Measurements from ENCODE around the gene EHD1. TPM values are rescaled to one million over a fixed set of nuclear protein-coding genes. Genes with fewer than 3 reads are reported as not detected.
"Not testable (repeated sequence)": the region's sequence is repeated elsewhere in the genome, so short reads cannot be mapped to it uniquely, and the experiment has no call there.

The EHD1 gene
- total and polyA plus RNA-seq, 5 donors = 20.8 to 35.3 (median 28.0) TPM

DNA sequence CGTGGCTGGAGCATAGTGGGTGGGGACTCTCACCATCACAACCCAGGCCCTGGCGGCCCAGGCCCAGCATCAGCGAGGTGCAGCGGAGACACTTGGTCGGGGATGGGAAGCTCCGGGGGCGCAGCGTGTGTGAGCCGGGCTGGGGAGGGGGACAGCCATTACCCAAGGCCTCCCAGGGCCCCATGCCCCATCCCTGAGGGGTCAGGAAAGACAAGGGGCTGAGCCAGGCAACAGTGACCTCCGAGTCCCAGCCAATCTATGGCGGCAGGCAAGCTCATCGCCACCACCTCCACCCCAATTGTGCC, 45.3 kb downstream of the EHD1 start:
- ATAC-seq (no peak), DNase-seq (no peak)
- no peaks in the 10 kb centered on the region for H3K27me3 ChIP-seq (ENCODE audit: control insufficient read depth, insufficient read depth)
- no peaks in the 10 kb centered on the region for H3K9me3 ChIP-seq (ENCODE audit: control insufficient read depth, low read length)
- intact Hi-C loops (cut with DNase I) = no loop called here
- 93% methylated on average over 12 of the region's 12 CpGs for WGBS
- H3K4me3 ChIP-seq (ENCODE audit: low read length) = no peak overlapping the region
- H3K4me1 ChIP-seq (ENCODE audit: control insufficient read depth, insufficient read depth, low read length) = no peaks in the 10 kb centered on the region
- H3K27ac ChIP-seq (ENCODE audit: low read length) = no peak overlapping the region

DNA sequence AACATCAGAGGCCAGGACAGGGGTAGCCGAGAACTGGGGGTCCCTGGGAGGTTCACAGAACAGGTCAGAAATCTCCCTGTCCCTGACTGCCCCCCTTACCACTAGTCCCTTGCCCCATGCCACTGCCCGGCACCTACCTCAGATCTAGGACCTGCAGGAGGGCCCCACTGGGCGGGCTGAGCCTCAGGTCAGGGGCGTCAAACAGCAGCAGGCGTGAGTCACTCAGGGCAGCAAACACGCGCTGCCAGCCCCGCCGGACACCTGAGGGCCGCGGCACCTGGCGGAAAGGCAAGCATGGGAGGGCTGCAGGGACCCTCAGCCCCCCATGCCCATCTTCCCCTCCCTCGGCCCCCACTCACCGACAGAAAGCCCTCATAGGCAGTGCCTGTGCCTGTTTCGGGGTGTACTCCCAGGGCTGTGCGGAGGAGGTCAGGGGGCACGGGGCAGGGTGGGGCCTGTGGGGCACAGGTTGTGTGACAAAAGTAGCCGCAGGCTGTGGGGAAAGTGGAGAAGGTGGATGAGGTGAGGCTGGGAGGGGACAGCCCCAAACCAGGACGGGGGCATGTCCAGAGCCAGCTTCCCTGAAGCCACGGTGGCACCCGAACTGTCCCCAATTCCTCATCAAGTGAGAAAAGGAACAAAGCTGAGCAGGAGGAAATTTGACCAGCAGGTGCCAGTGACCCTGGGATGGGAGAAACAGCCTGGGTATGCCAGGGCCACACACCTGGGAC, 45.8 kb downstream of the EHD1 start:
- ATAC-seq (no peak), DNase-seq (no peak)
- H3K4me1 ChIP-seq (ENCODE audit: control insufficient read depth, insufficient read depth, low read length) = no peaks in the 10 kb centered on the region
- intact Hi-C loops (cut with DNase I) = no loop called here
- no peak overlapping the region for H3K27ac ChIP-seq (ENCODE audit: low read length)
- H3K27me3 ChIP-seq (ENCODE audit: control insufficient read depth, insufficient read depth) = no peaks in the 10 kb centered on the region
- no peak overlapping the region for H3K4me3 ChIP-seq (ENCODE audit: low read length)
- no peaks in the 10 kb centered on the region for H3K9me3 ChIP-seq (ENCODE audit: control insufficient read depth, low read length)
- WGBS = 93% methylated on average over 21 of the region's 21 CpGs

DNA sequence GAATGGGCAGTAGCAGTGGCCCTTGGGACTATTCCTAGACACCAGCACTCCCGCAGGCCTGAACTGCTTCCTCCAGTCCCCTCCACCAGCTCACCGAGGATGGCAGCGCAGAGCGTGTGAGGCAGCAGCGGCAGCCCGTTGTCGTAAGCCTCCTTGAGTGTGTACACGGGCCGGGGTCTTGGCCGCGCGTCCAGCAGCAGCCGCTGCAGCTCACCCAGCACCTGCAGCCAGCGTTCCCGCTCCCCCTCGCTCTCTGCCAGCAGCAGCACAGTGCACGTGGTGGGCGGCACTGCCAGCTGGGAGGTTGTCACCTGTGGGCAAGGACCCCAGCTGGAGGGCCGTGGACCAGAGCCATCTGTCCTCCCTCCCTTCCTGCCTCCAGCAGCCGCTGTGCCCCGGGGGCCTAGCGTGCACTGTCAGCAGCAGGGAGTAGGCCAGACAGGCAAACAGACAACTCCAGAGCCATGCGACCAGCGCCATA, 47.0 kb downstream of the EHD1 start:
- WGBS = 85% methylated on average over 24 of the region's 24 CpGs
- H3K27me3 ChIP-seq (ENCODE audit: control insufficient read depth, insufficient read depth) = no peaks in the 10 kb centered on the region
- no peaks in the 10 kb centered on the region for H3K4me1 ChIP-seq (ENCODE audit: control insufficient read depth, insufficient read depth, low read length)
- intact Hi-C loops (cut with DNase I) = no loop called here
- no peak for ATAC-seq
- DNase-seq = no peak
- no peak overlapping the region for H3K27ac ChIP-seq (ENCODE audit: low read length)
- H3K9me3 ChIP-seq (ENCODE audit: control insufficient read depth, low read length) = no peaks in the 10 kb centered on the region
- no peak overlapping the region for H3K4me3 ChIP-seq (ENCODE audit: low read length)

DNA sequence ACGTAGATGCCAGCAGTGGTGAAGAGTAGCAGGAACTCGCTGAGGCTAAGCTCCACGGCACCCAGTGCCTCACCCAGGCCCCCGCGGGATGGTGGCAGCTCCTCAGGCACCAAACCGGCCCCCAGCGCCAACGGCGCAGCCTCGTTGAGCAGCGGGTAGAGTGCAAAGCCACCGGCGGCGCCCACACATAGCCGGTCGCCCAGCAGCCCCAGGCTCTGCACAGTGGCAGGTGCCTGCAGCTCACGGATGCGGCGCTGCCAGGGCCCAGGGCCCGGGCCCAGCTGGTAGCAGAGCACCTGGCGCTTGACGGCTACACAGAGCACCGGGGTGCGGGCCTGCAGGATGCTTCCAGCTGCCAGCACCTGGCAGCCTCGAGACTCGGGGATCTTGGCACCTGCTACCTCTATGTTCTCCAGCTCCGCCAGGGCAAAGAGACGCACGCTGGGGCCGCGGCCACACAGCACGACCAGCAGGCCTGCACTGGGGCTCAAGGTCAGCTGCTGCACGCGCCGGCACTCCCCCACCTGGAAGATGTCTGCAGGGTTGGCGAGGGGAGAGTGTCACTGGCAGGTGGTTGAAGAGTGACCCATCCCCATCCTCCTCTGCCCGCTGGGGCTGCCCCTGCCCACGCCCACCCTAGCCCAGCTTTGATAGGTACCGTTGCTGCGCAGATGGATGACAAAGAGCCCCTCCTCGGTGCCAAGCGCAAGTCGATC, 48.7 kb downstream of the EHD1 start:
- Histone ChIP-seq H3K4me3 (ENCODE audit: low read length) (no peak overlapping the region), H3K27ac (ENCODE audit: low read length) (no peak overlapping the region), H3K27me3 (ENCODE audit: control insufficient read depth, insufficient read depth) (no peaks in the 10 kb centered on the region), H3K4me1 (ENCODE audit: control insufficient read depth, insufficient read depth, low read length) (no peaks in the 10 kb centered on the region), H3K9me3 (ENCODE audit: control insufficient read depth, low read length) (no peaks in the 10 kb centered on the region)
- WGBS = 92% methylated on average over 43 of the region's 43 CpGs
- DNase-seq (no peak), ATAC-seq (no peak)
- intact Hi-C loops (cut with DNase I) = no loop called here

DNA sequence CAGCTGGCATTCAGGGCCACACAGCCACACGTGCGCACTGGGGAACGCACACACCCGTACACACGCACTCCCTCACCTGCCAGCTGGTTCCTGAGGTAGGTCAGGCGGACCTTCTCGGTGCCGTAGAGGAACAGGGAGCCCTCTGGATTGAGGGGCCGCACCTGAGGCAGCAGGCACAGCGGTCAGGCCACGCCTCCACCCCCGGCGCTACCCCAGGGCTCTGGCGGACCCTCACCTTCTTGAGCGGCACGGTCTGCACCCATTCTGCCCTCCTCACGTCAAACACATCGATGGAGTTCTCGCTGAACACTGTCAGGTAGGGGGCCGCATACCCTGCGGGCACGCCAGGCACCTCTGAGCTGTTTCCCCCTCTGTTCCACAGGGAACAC, 51.0 kb downstream of the EHD1 start:
- Histone ChIP-seq H3K27me3 (ENCODE audit: control insufficient read depth, insufficient read depth) (no peaks in the 10 kb centered on the region), H3K4me3 (ENCODE audit: low read length) (no peak overlapping the region), H3K4me1 (ENCODE audit: control insufficient read depth, insufficient read depth, low read length) (no peaks in the 10 kb centered on the region), H3K27ac (ENCODE audit: low read length) (no peak overlapping the region), H3K9me3 (ENCODE audit: control insufficient read depth, low read length) (no peaks in the 10 kb centered on the region)
- WGBS = 94% methylated on average over 22 of the region's 22 CpGs
- no peak for DNase-seq
- intact Hi-C loops (cut with DNase I) = no loop called here
- no peak for ATAC-seq

DNA sequence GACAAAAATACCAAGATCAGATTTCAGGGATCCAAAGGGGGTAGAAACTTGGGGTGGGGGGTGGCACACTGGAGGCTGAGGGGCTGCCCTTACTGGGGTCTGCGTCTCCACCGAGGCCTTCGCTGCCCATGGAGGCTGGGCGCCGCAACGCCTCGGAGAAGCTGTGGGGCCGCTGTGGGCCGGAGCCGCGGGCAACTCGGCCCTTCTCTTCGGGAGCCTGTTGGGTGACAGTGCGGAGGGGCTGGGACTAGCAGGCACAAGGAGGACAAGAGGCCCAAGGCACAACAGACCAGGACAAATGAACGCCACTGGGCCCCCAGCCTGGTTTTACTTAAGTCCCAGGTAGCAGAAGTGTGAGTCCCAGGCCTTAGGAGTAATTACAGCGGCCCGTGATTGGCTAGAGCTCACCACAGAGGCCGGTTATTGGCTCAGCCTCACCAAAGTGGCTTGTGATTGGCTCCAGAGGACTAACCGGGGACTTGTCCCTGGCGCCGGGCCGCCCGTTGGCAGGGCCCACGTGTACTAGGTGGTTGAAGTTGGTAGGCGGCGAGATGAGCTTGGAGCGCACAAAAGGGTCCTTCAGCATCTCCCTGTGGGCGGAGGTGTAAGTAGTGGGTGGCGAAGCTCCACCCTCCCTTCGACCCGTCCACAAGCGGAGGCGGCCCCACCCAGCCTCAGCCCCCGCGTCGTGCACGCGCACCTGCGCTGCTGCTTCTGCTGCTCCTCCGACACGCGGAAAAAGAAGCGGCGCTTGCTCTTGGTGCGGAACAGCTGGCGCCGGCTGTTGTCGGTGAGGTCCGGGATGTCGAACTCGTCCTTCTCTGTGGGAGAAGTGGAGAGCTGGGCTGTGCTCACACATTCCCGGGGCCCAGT, 51.6 kb downstream of the EHD1 start:
- no peaks in the 10 kb centered on the region for H3K27me3 ChIP-seq (ENCODE audit: control insufficient read depth, insufficient read depth)
- DNase-seq = no peak
- intact Hi-C loops (cut with DNase I) = no loop called here
- H3K27ac ChIP-seq (ENCODE audit: low read length) = no peak overlapping the region
- H3K9me3 ChIP-seq (ENCODE audit: control insufficient read depth, low read length) = no peaks in the 10 kb centered on the region
- H3K4me3 ChIP-seq (ENCODE audit: low read length) = no peak overlapping the region
- 88% methylated on average over 52 of the region's 52 CpGs for WGBS
- no peaks in the 10 kb centered on the region for H3K4me1 ChIP-seq (ENCODE audit: control insufficient read depth, insufficient read depth, low read length)
- ATAC-seq = no peak

DNA sequence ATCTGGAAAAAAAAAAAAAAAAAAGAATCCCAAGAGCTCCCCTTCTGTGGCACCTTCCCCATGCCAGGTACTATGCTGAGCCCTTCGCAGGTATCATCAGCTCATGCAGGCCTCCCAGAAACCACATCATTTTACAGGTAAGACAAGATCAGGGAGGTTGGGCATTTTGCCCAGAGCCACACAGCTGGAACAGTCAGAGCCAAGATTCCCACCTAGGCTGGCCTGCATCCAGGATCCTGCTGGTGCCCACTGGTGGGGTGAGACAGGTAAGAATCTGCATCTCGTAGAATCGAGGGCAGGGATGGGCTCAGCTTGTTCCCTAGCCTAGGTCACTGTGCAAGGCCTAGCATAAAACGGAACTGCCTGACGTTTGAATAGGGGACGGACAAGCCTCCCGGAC, 52.4 kb downstream of the EHD1 start:
- 85% methylated on average over 7 of the region's 7 CpGs for WGBS
- intact Hi-C loops (cut with DNase I) = no loop called here

DNA sequence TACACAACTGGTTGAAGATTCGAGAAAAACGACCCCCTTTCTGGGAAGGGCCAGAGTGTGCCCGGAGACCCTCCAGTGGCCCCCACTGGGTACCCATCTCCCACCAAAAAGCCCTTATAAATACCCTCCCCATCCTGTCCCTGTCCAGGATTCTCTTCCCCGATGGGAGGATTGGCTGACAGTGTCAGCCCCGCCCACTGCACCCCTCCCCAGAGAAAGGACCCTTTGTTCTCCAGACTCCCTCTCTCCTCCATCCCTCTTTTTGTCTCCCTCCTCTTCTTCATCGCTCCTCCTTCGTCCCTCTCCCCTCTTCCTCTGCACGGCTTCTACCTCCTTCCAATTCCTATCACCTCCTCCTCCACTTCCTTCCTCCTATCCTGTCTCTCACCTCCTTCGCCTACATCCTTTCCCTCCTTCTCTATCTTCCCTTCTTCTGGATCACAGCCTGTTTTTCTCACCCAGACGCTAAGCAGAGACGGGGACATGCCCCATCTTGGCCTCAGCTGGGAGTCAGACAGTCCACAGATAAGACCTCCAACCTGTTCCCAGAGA, 54.8 kb downstream of the EHD1 start:
- Histone ChIP-seq H3K27ac (ENCODE audit: low read length) (no peak overlapping the region), H3K27me3 (ENCODE audit: control insufficient read depth, insufficient read depth) (no peaks in the 10 kb centered on the region), H3K4me1 (ENCODE audit: control insufficient read depth, insufficient read depth, low read length) (no peaks in the 10 kb centered on the region), H3K9me3 (ENCODE audit: control insufficient read depth, low read length) (no peaks in the 10 kb centered on the region), H3K4me3 (ENCODE audit: low read length) (no peak overlapping the region)
- DNase-seq (no peak), ATAC-seq (no peak)
- intact Hi-C loops (cut with DNase I) = no loop called here
- WGBS = 50% methylated on average over 11 of the region's 11 CpGs

More for the DNA sequence above, 52.4 kb downstream of the EHD1 start:
- Histone ChIP-seq H3K27ac (ENCODE audit: low read length) (no peak overlapping the region), H3K27me3 (ENCODE audit: control insufficient read depth, insufficient read depth) (no peaks in the 10 kb centered on the region), H3K9me3 (ENCODE audit: control insufficient read depth, low read length) (no peaks in the 10 kb centered on the region), H3K4me1 (ENCODE audit: control insufficient read depth, insufficient read depth, low read length) (no peaks in the 10 kb centered on the region), H3K4me3 (ENCODE audit: low read length) (no peak overlapping the region)
- DNase-seq = no peak
- ATAC-seq = no peak

DNA sequence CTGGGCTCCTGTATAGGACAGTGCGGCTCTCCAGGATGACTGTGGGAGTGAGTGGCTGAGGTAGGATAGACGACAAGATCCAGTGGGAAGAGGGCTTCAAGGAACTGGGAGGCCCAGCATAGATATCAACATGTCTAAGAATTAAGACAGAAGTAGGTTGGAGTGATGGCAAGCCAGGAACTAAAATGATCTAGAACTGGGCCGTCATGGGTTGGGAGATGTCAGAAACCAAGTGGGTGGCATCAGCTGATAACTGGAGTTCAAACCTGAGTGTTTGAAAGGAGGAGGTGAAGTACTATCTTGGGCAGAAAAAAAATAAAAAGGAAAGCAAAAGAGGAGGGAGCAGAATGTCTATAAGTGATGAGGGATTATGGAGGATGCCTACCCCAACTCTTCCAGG, 60.9 kb downstream of the EHD1 start:
- Histone ChIP-seq H3K9me3 (ENCODE audit: control insufficient read depth, low read length) (no peaks in the 10 kb centered on the region), H3K4me3 (ENCODE audit: low read length) (no peak overlapping the region), H3K4me1 (ENCODE audit: control insufficient read depth, insufficient read depth, low read length) (no peaks in the 10 kb centered on the region), H3K27me3 (ENCODE audit: control insufficient read depth, insufficient read depth) (no peaks in the 10 kb centered on the region), H3K27ac (ENCODE audit: low read length) (no peak overlapping the region)
- WGBS = 78% methylated on average over 3 of the region's 3 CpGs
- ATAC-seq (no peak), DNase-seq (no peak)
- intact Hi-C loops (cut with DNase I) = loop anchor here in 1 of 4 donors (10.0 kb wide), 1 partner anchor 317 kb away; the partner anchor contains the start of gene SYVN1

DNA sequence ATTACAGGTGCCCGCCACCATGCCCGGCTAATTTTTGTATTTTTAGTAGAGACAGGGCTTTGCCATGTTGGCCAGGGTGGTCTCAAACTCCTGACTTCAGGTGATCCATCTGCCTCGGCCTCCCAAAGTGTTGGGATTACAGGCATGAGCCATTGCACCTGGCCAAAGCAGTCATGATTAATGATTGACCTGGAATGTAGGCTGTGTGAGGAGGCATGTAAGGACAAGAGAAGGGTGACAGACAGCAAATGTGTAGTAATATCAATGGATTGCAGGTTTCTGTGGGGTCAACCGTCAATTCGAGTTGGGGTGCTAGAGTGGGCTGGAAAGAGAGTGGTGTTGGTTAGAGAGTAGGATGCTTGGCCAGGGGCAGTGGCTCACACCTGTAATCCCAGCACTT, 63.0 kb downstream of the EHD1 start:
- ATAC-seq; DNase-seq; H3K9me3 ChIP-seq (ENCODE audit: control insufficient read depth, low read length); H3K4me1 ChIP-seq (ENCODE audit: control insufficient read depth, insufficient read depth, low read length); H3K4me3 ChIP-seq (ENCODE audit: low read length); H3K27me3 ChIP-seq (ENCODE audit: control insufficient read depth, insufficient read depth); H3K27ac ChIP-seq (ENCODE audit: low read length): not testable (repeated sequence)
- 95% methylated on average over 5 of the region's 5 CpGs for WGBS
- intact Hi-C loops (cut with DNase I) = loop anchor here in 1 of 4 donors (10.0 kb wide), 1 partner anchor 319 kb away; the partner anchor contains the start of gene SYVN1
